Measurements from ENCODE around the gene PRR16.
"Not testable (repeated sequence)": the region's sequence is repeated elsewhere in the genome, so short reads cannot be mapped to it uniquely, and the experiment has no call there.

PRR16 gene

DNA sequence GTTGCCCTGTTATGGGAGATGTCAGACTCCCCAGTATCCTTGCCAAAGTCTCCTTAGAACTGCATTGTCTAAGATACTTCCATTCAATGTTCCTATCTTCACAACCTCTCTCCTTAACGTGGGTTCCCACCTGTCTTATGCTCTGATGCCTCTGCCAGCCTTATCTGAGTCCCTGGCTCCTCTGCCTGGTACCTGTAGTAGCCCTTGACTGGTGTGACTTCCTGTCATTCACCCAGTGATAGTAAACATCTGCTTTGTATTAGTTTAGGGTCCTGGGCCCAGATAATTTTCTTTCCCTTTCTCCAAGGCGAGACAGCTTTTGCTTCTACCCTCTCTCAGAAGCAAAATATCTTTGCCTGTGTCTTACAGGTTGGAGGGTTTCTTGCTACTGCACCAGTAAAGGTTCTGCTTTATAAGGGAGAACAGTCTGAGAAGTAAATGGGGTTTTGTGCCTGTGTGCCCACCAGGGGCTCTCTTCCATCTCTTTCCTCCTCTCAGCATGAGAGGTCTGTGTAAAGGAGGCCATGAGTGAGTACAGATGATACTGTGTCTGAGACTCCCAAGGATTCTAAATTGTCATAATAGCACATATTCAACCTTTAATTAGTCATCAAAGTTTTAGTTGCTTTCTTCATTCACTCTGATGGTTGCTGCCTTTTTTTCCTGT is 220.8 kb downstream of the PRR16 start:
- DNase-seq (ENCODE audit: low spot score): no peak
- in situ Hi-C loops (cut with MboI; ENCODE audit: low pct_unique_long_range_greater_than_20kb, low sequenced_read_pairs, unreplicated experiment): no loop called here
- TF ChIP-seq, protein P1, sequence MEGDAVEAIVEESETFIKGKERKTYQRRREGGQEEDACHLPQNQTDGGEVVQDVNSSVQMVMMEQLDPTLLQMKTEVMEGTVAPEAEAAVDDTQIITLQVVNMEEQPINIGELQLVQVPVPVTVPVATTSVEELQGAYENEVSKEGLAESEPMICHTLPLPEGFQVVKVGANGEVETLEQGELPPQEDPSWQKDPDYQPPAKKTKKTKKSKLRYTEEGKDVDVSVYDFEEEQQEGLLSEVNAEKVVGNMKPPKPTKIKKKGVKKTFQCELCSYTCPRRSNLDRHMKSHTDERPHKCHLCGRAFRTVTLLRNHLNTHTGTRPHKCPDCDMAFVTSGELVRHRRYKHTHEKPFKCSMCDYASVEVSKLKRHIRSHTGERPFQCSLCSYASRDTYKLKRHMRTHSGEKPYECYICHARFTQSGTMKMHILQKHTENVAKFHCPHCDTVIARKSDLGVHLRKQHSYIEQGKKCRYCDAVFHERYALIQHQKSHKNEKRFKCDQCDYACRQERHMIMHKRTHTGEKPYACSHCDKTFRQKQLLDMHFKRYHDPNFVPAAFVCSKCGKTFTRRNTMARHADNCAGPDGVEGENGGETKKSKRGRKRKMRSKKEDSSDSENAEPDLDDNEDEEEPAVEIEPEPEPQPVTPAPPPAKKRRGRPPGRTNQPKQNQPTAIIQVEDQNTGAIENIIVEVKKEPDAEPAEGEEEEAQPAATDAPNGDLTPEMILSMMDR (IDR thresholded peaks at IDR 0.05; ENCODE audit: extremely low read depth, insufficient read depth, missing control alignments): no peak

DNA sequence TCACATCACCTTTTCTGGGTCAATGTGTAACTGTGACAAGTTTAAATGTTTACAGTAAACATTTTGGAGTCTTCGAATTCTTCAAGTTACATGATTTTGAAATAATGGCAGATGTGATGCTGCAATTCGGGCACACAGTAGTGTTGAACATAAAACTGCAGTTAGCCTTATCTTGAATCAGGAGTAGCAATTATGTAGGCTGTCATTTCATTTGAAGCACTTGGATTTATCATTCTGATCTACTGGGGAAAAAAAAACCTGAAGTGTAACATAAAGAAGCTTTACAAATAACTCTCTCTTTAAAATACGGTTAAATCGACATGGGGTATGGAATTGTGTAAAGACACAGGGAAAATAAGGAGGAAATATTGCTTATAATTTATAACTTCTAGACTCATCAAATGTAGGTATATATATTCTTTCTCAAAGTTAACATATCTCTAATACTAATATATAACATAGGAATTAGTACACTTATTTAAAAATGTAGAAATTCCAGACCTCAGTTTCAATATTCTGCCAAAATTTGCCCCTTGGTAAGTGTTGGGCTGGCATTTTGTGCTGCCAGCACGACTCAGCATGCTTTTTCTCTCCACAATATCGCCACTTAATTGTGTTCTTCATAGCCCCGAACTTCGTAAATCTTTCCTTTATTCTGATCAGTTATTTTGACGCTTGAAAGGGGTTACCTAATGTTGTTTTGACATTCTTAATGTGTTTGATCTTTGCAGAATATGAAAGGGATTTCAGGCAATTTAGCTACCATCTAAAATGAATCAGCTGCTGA is 226.7 kb downstream of the PRR16 start:
- DNase-seq (ENCODE audit: low spot score): no peak
- in situ Hi-C loops (cut with MboI; ENCODE audit: low pct_unique_long_range_greater_than_20kb, low sequenced_read_pairs, unreplicated experiment): no loop called here
- TF ChIP-seq, protein P1 (IDR thresholded peaks at IDR 0.05; ENCODE audit: extremely low read depth, insufficient read depth, missing control alignments): no peak

DNA sequence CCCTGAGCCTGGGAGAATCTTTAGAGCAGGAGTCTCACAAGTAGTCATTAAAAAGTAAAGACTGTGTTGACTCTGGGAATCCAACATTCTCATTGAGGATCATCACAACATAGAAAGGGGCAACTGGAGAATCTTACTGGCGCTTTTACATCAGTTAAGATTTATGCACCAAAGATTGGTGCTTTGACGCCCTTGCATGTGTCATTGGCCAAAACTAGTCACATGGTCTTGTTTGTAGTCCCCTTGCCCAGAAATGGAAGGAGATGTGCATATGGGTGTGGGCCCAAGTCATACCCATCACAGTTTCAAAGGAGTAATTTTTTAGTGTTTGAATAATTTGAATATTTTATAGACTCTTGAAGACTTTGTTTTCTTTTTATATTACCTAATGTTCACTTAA is 228.2 kb downstream of the PRR16 start:
- TF ChIP-seq, protein P1 (IDR thresholded peaks at IDR 0.05; ENCODE audit: extremely low read depth, insufficient read depth, missing control alignments): no peak
- in situ Hi-C loops (cut with MboI; ENCODE audit: low pct_unique_long_range_greater_than_20kb, low sequenced_read_pairs, unreplicated experiment): no loop called here
- DNase-seq (ENCODE audit: low spot score): no peak

DNA sequence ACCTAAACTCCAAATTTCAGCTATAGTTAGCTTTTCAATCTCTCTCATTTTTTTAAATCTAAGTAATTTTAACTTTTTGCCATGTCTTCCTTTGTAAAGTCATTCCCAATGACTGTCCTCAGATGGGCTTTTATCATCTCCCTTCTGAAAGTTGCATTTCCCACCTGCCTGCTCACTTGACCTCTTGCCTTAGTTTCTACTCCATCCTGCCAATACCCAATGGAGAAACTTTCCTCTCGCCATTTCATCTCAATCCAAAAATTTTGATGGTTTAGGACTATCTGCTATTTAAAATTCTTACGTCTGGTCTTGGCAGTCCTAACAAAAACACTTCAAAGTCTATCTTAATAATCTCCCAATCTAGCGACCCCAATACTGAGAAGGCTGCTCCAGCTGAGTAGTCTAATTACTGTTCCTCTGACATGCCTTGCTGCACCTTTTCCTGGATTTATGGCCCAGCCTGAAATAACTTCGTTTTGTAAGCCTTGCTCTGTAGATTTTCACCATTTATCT is 231.3 kb downstream of the PRR16 start:
- in situ Hi-C loops (cut with MboI; ENCODE audit: low pct_unique_long_range_greater_than_20kb, low sequenced_read_pairs, unreplicated experiment): no loop called here
- no peak for DNase-seq (ENCODE audit: low spot score)
- TF ChIP-seq, protein P1 (IDR thresholded peaks at IDR 0.05; ENCODE audit: extremely low read depth, insufficient read depth, missing control alignments): no peak

DNA sequence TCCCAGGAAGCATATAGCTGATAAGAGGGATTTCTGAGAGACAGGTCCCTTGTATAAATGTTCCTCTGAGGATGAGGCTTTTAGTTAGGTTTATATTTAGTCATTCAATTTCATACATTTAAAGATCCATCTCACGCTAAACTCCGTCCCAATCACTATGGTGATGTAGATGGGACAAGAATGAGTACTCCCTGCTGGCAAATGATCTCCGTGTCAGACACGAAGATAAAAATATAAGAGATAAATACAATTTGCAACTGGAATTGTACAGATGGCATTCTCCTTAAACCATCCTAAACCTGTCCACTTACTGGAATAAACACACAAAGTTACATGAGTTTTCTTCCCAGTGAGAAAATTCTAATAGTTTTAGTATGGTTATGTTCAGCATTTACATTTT is 233.0 kb downstream of the PRR16 start:
- in situ Hi-C loops (cut with MboI; ENCODE audit: low pct_unique_long_range_greater_than_20kb, low sequenced_read_pairs, unreplicated experiment): no loop called here
- TF ChIP-seq, protein P1 (IDR thresholded peaks at IDR 0.05; ENCODE audit: extremely low read depth, insufficient read depth, missing control alignments): no peak
- DNase-seq (ENCODE audit: low spot score): no peak

DNA sequence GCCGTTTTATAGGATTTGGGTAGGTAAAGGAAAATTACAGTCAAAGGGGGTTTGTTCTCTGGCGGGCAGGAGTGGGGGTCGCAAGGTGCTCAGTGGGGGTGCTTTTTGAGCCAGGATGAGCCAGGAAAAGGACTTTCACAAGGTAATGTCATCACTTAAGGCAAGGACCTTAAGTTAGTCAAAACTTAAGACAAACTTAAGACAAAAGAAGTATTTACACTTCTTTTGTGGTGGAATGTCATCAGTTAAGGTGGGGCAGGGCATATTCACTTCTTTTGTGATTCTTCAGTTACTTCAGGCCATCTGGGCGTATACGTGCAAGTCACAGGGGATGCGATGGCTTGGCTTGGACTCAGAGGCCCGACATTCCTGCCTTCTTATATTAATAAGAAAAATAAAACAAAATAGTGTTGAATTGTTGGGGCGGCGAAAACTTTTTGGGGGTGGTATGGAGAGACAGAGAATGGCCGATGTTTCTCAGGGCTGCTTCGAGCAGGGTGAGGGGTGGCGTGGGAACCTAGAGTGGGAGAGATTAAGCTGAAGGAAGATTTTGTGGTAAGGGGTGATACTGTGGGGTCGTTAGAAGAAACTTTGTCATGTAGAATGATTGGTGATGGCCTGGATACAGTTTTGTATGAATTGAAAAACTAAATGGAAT is 233.7 kb downstream of the PRR16 start:
- DNase-seq (ENCODE audit: low spot score); in situ Hi-C loops (cut with MboI; ENCODE audit: low pct_unique_long_range_greater_than_20kb, low sequenced_read_pairs, unreplicated experiment): not testable (repeated sequence)

DNA sequence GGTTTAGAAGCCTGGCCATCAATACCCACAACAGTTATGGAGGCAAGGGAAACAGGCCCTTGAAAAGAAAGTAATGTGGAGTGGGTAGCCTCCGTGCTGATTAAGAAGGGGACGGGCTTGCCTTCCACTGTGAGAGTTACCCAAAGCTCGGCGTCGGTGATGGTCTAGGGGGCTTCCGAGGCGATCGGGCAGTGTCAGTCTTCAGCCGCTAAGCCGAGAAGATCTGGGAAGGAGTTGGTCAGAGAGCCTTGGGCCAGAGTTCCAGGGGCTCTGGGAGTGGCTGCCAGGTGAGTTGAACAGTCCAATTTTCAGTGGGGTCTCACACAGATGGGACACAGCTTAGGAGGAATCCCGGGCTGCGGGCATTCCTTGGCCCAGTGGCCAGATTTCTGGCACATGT is 236.6 kb downstream of the PRR16 start:
- DNase-seq (ENCODE audit: low spot score); in situ Hi-C loops (cut with MboI; ENCODE audit: low pct_unique_long_range_greater_than_20kb, low sequenced_read_pairs, unreplicated experiment): not testable (repeated sequence)

DNA sequence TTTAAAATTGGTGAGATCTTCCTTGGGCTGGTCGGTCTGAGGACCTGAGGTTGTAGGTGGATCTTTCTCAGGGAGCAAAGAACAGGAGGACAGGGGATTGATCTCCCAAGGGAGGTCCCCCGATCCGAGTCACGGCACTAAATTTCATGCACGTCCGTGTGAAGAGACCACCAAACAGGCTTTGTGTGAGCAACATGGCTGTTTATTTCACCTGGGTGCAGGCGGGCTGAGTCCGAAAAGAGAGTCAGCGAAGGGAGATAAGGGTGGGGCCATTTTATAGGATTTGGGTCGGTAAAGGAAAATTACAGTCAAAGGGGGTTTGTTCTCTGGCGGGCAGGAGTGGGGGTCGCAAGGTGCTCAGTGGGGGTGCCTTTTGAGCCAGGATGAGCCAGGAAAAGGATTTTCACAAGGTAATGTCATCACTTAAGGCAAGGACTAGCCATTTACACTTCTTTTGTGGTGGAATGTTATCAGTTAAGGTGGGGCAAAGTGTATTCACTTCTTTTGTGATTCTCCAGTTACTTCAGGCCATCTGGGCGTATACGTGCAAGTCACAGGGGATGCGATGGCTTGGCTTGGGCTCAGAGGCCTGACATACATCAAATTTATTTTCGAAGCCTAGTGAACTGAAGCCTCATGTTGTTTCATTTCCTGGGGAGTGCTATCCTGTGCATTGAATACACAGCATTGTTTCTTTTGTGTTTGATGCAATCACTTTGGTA is 238.9 kb downstream of the PRR16 start:
- in situ Hi-C loops (cut with MboI; ENCODE audit: low pct_unique_long_range_greater_than_20kb, low sequenced_read_pairs, unreplicated experiment); DNase-seq (ENCODE audit: low spot score): not testable (repeated sequence)
